Ramos (cell line): ENCODE data around the gene DNAH11.
"Not testable (repeated sequence)": the region's sequence is repeated elsewhere in the genome, so short reads cannot be mapped to it uniquely, and the experiment has no call there.

Experiments used
- in situ Hi-C: fragments of 300-500 bp; cut with MboI; formaldehyde crosslinking; loops from one replicate; pipeline ENCODE4 v1.14.3; 2022; ENCODE audit warnings: low sequenced_read_pairs; ENCODE audit not compliant: unreplicated experiment

Gene DNAH11

DNA sequence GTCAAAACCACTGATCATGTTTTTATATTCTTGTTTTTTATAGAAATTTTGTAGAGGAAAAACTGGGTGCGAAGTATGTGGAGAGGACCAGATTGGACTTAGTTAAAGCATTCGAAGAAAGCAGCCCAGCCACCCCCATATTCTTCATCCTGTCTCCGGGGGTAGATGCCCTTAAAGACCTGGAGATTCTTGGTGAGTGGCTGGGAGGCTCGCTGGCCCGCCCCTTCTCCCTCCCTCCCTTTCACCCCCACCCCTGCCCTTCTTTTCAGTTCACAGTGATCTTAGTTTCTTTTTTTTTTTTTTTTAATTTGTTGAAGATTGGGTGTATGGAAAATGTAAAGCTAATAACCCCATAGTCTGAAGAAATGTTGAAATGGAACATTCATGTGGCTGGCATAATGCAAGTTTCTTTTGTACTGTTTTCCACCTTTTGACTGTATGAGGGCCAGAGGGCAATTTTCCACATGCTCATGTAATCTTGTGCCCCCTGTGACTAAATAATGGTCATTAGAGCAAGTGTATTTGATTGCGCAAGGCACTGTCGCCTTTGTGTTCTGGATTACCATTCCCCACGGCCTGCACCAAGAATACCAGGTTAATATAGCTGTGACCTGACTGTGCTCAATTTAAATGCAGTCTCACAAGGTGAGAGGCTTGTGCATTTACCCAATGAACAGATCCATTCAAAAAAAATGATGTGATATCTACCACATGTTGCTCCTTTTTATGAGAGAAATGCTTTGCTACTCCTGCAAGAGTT is 325.2 kb downstream of the DNAH11 start:
- in situ Hi-C loops = no loop called here

DNA sequence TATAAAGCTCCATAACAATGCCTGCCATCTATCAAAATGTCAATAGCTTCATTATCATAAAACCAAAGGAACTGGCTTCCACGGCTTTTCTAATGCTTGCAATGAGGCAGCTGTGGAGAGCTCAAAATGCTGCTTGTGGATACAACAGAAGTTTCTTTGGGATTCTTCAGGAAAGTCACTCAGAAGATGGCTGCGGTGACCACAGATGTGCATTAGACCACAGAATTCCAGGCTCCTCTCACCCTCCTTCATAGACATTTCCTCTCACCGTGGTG is 325.7 kb downstream of the DNAH11 start:
- in situ Hi-C loops = no loop called here

DNA sequence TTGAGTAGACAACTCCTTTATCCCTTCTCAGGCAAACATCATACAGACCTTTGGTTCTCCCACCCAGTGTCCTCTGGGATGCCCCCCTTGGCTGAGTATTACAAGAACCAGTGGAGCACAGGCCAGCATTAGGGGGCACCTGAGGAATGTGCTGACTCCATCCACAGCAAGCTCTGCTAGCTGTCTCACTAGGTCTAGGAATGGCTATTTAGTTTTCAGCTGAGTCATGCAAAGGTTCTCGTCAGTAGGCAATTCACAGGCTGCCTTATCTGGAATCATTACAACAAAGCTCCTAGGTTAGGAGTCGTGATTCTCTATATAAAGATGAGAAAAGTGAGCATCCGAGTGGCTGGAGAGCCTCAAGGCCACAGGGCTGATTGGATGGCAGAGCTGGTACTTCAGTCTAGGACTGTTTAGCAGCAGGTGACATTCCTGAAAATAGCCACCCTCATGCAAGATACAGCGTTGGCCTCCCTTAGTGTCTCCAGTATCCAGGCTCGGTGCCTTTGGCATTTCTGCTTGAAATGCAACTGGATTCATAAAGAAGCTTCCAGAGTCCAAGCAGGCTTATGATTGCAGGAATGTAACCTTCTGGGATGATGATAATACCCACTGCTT is 327.1 kb downstream of the DNAH11 start:
- in situ Hi-C loops = no loop called here

DNA sequence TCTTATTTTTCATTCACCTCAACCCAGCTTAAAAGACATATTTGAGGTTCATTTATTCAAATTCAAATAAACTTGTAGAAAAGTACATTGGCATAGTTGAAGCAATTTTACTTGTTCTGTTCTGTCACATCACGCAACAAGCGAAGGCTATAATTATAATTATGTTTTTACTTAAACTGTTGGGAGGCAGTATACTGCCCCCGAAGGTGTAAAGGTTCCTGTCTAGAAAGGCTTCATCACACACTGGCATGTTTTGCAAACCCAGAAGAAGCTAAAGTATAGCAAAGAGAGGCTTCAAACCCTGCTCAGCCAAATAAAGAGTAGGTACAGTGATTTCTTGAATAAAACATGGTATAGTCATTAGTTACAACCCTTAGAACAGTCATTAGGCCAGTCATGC is 340.2 kb downstream of the DNAH11 start:
- in situ Hi-C loops = no loop called here

DNA sequence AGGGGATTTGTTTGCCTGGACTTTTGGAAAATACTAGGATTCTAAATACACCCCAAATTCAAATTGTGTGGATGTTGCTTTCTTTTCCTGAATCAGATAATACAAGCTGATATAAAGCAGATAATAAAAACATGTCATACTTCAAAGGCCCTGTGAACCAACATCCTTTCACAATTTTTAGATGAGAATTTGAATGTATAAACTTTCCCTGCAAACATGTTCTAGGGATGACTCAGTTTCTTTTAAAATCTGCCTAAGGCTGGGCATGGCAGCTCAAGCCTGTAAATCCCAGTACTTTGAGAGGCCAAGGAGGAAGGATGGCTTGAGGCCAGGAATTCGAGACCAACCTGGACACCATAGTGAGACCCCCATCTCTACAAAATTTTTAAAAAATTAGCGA is 340.7 kb downstream of the DNAH11 start:
- in situ Hi-C loops = not testable (repeated sequence)

DNA sequence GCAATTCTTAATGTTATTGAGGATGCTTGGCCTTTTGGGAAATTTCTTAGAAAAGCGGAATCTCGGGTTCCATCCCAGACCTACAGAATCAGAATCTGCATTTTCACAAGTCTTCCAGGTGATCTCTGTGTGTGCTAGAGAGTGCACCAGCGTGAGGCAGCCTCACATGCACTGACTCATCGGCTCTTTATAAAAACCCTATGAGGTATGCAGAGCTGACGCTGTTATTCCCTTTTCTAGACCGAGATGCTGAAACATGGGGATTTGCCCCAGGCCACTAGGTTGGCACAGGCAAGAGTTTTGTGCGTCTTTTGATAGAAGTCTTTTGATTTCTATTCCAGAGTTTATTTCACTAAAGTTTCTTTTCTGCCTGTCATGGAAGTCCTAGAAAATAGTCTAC is 341.7 kb downstream of the DNAH11 start:
- in situ Hi-C loops = no loop called here

DNA sequence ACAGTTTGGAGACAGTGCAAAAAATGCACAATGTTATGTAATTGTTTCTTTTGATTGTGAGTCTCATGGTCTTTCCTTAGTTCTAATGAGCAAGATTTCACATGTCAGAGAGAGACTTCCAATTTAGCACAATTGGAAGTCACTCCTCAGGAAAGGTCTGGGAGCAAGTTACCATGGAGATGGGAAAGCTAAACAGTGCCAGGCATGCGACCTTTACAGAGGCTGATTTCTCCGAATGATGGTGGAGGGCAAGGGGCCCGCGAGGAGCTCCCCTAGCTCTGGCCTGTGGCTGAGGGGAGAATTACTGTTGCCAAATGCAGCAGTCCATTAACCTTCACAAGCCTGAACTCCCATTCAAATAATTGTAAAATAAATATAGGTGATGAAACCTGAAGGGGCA is 343.6 kb downstream of the DNAH11 start:
- in situ Hi-C loops = no loop called here

DNA sequence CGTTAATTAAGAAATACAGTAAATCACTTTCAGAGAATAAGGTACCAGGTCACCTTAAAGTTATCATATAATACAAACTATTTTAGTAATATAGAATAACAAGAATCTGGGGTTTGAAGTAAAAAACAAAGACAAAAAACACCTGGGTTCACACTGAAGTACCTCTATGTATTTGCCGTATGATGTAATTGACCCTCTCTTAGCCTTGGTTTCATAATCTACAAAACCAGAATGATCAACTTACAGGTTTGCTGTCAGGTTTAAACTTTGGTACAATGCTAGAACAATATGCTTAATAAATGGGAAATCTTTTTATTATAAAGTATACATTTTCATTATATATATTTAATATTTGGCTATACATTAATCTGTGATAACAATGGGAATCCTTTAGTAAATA is 344.5 kb downstream of the DNAH11 start:
- in situ Hi-C loops = no loop called here

DNA sequence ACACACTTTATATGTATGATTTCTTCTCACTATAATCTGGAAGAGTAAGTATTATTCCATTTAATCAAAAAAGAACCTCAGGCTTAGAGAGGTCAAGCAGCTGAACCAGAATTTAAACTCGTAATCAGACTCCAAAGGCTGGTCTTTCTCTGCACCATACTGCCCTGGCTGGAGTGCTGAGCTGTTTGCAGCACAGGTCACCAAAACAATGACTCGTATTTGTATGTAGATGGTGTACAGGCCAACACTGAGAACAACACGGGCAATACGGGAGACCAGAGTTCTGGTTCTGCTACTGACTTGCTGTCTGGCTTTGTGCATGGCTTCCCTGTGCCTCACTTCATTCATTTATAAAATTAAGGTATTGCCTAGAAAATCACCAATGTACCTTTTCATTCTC is 344.9 kb downstream of the DNAH11 start:
- in situ Hi-C loops = no loop called here

DNA sequence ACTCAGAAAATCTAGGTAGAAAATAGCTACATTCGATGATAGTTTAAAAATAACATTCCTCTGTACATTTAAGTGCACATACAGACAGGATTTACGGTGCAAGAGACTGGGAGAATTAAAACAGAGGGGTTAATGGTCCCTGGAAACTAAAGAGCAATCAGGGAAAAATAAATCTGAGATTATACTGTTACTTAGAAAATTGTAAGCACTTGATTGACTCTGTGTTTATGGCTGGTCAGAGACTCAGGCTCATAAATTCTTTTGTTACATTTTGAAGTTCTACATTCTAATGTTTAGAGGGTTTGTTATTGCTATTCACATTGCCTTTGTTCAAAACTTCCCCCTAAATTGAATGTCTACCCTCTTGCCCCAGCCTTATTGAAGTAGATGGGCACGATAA is 348.5 kb downstream of the DNAH11 start:
- in situ Hi-C loops = no loop called here

DNA sequence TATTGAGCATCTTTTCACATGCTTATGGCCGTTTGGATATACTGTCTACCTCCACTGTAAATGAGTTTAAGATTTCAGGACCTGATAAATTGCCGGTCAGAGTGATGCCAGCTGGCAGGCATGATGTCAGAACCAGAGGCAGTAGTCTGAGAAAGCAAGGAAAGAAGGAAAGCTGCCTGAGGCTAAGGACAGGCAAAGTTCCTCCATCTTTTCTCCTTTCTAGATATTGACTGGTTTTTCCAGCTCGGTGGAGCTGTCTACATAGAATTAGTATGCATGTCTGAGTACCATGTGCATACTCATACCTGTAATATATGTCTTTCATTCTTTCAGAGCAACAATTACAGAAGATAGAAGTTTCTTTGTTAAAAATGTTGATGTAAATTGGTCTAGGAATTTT is 350.6 kb downstream of the DNAH11 start:
- in situ Hi-C loops = no loop called here

DNA sequence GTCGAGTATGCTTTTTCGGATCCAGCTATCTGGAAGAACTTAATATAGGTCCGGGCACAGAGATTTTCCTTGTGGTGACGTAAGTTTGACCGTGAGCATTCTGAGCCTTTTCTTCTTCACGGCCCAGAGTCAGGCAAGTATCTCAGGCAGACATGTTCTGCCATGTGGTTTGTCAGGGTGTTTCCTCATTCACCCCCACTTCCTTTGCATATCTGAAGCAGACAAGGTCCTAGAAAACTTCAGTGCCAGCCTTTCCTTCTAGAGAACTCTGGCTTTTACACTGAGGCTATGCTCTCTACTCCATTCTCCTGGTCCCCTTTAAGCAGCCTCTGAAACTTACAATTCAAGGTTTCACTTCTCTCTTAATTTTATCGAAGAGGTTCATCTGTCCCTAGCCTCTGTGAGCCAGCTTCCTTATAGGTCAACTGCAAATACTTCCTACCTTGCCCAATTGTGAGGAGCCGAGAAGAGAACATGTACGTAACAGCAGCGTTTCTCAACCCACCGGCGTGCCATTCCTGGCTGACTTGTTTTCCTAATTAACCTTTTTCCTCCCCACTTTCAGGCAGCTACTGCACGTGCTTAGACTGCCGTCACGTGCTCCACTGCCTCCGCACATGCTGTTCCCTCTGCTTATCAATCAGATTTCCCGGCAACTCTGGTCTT is 355.6 kb downstream of the DNAH11 start:
- in situ Hi-C loops = no loop called here

DNA sequence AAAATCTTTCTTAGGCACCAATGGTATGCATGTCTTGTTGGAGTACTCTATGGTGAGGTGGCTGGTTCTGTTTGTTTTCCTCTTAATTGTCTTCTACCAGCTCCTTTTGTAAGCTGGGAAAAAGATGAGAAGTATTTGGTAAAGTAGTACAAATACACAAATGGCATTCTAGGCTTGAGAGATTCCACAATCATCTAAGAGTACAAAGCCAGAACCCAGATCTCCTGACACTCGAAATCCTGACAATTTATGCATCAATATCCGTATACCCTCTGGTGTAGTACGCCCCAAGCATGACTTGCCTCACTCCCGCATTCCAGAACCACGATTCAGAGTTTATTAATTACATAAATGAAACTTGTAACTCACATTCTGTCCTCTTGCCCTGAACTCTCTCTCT is 359.4 kb downstream of the DNAH11 start:
- in situ Hi-C loops = no loop called here

DNA sequence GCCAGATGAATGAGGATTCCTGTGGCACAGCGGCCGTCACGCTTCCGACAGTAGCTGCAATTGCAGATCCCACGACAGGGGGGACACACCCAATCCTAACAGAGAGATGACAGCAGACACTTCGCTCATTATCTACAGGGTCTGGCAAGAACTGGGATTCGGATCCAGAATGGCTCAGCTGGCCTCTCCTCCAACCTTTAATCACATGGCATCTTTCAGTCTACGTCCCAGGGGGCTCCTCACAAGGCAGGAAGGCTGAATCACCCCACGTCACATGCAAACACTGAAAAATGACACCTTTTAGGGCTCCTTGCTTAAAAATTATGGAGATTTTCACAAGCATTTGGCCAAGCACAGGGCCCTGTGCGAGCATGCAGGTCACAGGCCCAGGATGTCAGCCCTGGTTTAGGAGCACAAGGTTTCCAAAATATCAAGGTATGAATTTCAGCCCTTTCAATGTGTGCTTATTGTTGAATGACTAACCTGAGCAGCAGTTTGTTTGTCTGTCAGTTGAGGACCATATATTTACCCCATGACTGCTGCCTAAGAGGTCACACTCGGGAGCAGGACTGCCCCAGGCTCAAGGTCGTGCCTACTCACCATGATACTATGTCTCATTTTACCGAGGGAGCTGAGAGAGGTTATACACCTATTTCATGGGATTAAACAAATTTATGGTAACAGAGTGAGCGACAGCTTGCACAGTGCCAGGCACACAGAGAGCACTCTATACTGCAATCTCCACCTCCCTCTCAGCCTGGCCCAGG is 360.4 kb downstream of the DNAH11 start:
- in situ Hi-C loops = no loop called here

DNA sequence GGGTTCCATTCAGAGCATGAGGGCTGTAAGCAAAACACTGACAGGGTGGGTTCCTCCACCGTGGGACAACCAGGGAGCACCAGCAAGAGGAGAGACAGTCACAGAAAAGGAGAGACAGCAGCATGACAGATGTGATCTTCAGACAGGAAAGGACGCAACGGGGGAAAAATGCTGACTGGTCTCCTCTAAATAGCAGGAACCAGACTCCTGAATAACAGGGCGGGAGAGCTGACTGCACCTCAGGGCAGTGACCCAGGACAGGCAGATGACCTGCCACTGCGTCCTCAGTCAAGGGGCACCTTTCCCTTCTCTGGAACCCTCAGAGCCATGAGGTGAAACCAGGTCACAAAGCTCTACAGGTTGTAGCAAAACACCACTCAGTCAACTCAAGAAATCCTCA is 365.9 kb downstream of the DNAH11 start:
- in situ Hi-C loops = no loop called here

DNA sequence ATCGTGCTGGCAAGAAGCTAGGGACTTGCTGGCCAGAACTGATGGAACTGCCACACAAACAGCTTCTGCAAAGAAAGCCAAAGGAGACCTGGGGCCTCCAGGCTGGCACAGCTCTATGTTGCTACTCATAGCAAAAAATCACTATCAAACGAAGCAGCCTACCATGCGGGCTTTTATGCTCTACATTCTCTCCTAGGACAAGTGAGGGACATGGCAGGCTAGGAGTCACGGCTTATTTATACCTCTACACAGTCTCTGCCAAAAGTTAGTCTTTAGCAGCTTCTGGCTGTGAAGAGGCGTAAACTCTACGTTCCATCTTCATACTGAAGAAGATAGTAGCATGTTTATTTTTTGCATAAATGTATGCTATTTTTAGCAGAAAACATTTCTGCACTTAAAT is 367.4 kb downstream of the DNAH11 start:
- in situ Hi-C loops = no loop called here

DNA sequence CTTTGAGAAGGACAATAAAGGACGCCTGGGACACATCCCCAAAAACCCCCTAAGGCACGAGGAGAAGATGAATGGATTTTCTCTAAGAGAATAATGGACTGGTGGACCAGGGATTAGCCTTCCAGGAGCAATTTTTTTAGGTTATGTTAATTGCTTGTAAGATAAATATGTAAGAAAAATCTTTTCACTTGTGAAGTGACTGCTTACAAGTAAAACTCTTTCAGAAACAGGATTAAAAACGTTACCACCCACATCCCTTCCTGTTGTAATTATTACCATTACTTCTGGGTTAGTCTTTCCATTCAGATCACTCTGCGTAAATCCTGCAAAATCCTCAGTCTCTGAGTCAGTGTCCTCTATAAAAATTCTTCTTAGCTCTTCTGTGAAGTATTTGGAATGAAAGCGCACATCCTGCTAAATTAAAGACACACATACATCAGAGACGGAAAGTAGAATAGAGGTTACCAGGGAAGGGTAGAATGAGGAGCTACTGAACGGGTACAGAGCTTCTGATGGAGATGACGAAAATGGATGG is 368.6 kb downstream of the DNAH11 start:
- in situ Hi-C loops = no loop called here

DNA sequence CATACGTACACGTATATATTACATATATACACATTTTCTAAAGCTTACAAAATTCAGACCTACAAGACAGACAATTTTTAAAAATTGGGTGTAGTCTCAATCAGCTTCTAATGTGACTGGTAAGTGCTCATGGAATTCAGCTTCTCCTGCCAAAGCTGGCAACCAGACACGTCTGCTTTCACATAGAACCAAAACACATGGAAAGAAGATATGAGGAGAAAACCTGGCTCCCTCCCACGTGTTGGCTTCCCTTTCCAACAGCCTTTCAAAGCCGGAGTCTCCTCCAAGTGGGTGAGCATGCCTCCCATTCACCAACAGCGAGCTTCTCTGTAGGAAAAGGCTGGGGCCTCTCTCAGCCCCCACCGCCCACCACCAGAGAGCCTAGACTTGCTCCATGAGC is 369.5 kb downstream of the DNAH11 start:
- in situ Hi-C loops = no loop called here

DNA sequence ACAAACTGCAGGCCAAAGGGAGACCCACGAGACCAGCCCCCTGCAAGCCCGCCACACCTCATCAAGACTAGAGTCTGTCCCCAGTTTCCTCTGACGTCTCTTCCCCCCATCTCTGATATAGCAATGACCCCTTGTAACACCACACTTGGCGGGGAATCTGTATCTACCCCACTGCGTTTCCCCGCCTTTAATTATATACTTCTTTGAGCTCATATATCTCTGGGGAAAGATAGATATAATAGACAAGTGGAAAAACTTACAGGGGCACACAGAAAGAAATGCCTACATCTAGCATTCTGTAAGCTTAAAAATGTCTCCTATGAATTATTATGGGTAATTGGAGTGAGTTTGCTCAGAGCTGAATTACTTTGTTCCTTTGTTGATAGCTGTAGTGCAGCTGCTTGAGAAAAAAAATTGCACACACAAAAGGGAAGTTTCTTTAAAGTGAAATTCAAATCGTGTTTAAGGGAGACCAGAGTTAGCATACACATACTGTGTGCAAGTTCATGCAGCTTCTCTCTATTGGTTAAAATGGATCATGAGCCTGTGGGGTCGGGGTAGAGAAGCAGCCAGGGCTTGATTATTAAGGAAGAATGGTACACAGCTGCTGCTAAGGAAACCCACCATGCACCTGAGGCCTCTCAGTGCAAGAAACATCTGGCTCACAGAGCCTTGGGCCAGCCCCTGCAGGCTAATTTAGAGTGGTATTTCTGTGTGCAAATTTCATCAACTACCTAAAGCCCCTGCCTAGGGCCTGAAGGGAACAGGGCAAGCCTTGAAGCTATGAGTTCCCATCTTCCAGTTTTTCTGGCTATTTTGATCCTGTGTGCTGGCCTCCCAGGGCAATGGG is 370.3 kb downstream of the DNAH11 start:
- in situ Hi-C loops = no loop called here

DNA sequence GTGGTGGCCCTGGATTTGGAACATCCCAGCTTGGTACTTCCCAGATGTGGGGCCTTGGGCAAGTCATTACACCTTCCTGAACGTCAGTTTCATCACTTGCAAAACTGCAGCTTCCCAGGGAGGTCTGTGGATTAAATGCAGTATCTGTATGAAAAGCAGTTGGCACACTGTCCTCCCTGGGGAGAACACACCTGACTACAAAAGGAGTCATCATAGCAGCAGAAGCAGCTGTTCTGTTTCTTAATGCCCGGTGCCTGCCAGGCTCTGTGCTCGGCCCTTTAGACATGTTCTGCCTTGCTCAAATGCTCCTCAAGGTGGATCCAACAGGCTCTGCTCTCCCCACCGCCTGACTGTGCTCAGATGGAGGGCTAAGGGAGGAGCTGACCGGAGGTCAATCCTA is 371.8 kb downstream of the DNAH11 start:
- in situ Hi-C loops = no loop called here
